ENCODE measurements around the gene TBX5.

TBX5 gene

DNA sequence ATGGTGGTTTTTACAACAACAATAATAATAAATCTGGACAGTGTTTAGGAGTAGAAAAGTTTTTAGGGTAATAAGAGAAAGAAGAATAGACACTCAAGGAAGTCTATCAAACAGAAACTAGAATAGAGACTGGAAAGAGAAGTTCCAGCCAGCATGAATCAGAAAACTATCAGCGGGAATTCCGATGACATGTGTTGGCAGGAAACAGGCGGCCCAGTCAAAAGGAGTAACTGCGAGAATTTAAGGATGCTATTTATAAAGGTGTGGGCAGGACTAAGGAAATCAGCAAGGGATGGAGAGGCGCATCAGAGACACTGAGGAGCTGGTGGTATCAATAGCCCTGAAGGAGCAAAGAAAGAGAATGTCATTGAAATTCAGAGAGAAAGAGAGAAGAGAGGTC, 89.9 kb downstream of the TBX5 start:
- DNase-seq, result no peak

DNA sequence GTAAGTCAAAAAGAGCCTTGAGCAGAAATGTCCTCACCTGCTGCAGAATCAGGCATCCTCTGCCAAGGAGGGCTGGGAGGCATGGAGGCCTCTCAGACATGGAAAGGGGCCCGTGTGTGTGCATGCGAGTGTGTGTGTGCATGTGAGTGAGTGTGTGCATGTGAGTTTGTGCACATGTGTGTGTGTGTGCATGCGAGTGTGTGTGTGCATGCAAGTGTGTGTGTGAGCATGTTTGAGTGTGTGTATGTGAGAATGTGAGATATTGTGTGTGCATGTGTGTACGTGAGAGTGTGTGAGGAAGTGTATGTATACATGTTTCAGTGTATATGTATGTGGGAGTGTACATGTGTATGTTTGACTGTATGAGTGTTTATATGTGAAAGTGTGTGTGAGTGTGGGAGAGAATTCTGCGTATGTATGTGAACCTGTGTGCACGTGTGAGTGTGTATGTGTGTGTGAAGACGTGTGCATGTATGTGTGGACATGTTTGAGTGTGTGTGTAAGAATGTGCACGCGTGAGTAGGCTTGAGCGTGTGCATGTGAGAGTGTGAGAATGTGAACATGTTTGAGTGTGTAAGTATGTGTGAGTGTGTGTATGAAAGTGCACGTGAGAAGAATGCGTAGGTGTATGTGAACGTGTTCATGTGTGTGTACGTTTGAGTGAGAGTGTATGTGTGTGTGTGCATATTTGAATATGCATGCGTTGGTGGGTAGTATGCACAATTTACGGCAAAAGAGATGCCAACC, 90.8 kb downstream of the TBX5 start:
- DNase-seq, result no peak

- no peak for DNase-seq
Observed at GRCh38 chr12:114314403-114314802, 91.5 kb downstream of the TBX5 start.

GRCh38 chr12:114313910-114314309, 92.0 kb downstream of the TBX5 start:
- DNase-seq, result no peak

- DNase-seq, result no peak
Observed at GRCh38 chr12:114311974-114312373, 94.0 kb downstream of the TBX5 start.

- DNase-seq, result no peak
Observed at GRCh38 chr12:114306646-114307045, 99.3 kb downstream of the TBX5 start.

- DNase-seq, result no peak
Observed at GRCh38 chr12:114305446-114305845, 100.5 kb downstream of the TBX5 start.

Measured in effector CD8-positive, alpha-beta T cell (primary cell).